ENCODE results near the gene KMT2C. TPM values are rescaled to one million over a fixed set of nuclear protein-coding genes. Genes with fewer than 3 reads are reported as not detected.
"Not testable (repeated sequence)": the region's sequence is repeated elsewhere in the genome, so short reads cannot be mapped to it uniquely, and the experiment has no call there.

Gene KMT2C
- total RNA-seq, 5 donors from 2014 or later (not counting 1 experiment from before 2014, with no cell fraction given): 90.8 to 134 (median 116) TPM

DNA sequence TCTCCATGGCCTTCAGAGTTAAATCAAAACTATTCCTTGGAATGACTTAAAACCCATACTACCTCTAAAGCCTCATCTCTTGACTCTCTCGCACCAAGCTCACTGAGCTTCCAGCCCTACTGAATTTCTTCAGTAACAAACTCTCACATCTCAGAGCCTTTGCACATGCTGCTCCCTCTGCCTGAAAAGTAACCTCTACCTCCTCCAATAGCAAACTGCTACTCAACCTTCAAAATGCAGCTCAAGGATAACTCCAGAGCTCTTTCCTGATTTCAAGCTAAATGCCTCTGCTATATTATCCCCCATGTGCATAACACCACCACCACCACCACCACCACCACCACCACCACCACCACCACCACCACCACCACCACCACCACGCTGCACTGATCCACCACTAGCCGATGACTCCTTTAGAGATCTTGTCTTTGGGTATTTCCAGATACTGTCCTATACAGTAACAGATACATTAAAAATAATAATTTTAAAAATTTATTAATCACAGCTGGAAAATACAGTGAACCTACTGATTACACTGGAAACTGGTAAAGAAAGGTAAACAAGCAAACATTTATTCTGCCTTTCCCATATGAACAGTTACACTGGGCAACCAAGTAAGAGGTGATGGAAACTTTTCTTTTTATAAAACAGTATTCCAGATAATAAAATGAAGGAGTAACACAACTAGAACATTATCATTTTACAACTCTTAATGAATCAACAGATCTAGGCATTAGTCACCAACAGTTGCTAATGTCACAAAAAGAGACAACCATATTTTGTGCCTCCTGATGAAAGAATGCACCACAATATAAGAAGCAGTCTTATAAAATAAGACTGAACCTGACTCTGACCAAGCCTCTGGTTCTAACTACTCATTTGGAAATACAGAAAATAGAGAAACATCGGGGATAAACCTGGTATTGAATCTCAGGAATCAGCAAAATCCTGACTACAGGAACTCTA is 51.3 kb downstream of the KMT2C start:
- ATAC-seq (replicated peaks in 1 of 4); H3K36me3 Mint-ChIP-seq; H3K4me1 ChIP-seq (ENCODE audit: control insufficient read depth in 1 of 2, extremely low read depth in 1 of 2, insufficient read depth in 2 of 2, low read length in 2 of 2); DNase-seq; H3K9me3 Mint-ChIP-seq; H3K27ac ChIP-seq (ENCODE audit: low read length); H3K27ac Mint-ChIP-seq; H3K4me3 ChIP-seq (ENCODE audit: control insufficient read depth in 1 of 2, extremely low read depth in 1 of 2, low read length in 1 of 2); CTCF ChIA-PET; H3K27me3 Mint-ChIP-seq; H3K9me3 ChIP-seq; H3K27me3 ChIP-seq (replicated peaks in 1 of 2; ENCODE audit: control insufficient read depth in 2 of 2, extremely low read depth in 1 of 2, insufficient read depth in 2 of 2, low read length in 1 of 2); H3K36me3 ChIP-seq (ENCODE audit: control insufficient read depth in 2 of 2, extremely low read depth in 1 of 2, insufficient read depth in 1 of 2, low read length in 1 of 2); H3K4me3 Mint-ChIP-seq: not testable (repeated sequence)
- 95% methylated on average over 1 of the region's 4 CpGs for WGBS (ENCODE audit: insufficient coverage)
- H3K4me1 Mint-ChIP-seq: peaks cover 29 to 33% (median 30%) of the 10 kb centered on the region in 3 donors
- POLR2A ChIA-PET: interaction anchor here in 1 of 2 donors (0.6 kb wide), 1 partner anchor 24 kb away, joined by 3 read pairs; no protein-coding TSS in a partner anchor

DNA sequence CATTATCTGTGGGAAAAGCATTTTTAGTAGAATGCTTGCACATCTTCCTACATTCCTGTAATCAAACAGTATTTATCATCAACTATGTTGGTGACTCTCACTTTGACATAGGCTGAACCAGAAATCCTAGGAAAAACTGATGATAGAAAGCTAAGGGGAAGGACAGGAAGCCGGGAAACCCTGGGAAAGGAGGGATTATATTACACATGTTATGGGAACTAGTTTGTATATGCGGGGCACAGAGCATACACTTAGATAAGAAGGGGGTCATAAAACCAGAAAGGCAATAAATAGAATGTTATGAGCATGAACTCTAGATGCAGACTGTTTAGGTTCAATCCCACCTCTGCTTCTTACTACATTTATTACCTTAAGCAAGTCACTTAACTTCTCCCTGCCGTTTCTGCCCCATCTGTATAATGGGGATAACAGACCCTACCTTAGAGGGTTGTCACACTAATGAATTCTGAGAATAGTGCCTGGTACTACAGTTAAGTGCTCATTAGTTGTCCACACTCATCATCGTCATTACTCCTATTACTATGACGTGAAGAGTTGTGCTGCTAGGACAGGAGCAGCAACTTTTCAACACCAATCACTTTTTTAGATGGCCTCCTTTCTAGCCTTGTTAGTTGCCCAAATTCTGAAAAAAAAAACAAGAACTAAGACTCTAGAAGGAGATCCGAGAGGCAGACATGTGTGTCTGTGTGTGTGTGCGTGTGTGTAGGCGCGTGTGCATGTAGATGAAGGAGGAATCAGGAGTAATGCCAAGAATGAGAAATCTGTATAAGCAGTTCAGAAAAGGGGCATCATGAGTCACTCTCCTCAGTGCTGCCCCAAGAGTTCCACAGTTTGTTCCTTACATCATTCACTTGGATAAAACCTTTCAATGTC is 52.2 kb downstream of the KMT2C start:
- H3K27me3 Mint-ChIP-seq: no peaks in the 10 kb centered on the region
- peak in 1 of 4 experiments; percentile 15 for ATAC-seq (replicated peaks in 1 of 4)
- ChIA-PET CTCF (no interaction called here), POLR2A (no interaction called here)
- DNase-seq: no peak
- WGBS (ENCODE audit: insufficient coverage): 94% methylated on average over 4 of the region's 9 CpGs
- no peak overlapping the region for H3K4me3 Mint-ChIP-seq
- H3K27me3 ChIP-seq (replicated peaks in 1 of 2; ENCODE audit: control insufficient read depth in 2 of 2, extremely low read depth in 1 of 2, insufficient read depth in 2 of 2, low read length in 1 of 2): no peaks in the 10 kb centered on the region
- no peak overlapping the region for H3K27ac ChIP-seq (ENCODE audit: low read length)
- H3K4me3 ChIP-seq (ENCODE audit: control insufficient read depth in 1 of 2, extremely low read depth in 1 of 2, low read length in 1 of 2): no peak overlapping the region
- H3K36me3 Mint-ChIP-seq: no peaks in the 10 kb centered on the region
- H3K9me3 ChIP-seq: no peaks in the 10 kb centered on the region
- H3K9me3 Mint-ChIP-seq: peaks cover 2 to 8% (median 4%) of the 10 kb centered on the region in 3 donors
- no peaks in the 10 kb centered on the region for H3K36me3 ChIP-seq (ENCODE audit: control insufficient read depth in 2 of 2, extremely low read depth in 1 of 2, insufficient read depth in 1 of 2, low read length in 1 of 2)
- H3K4me1 Mint-ChIP-seq: peaks cover 35 to 42% (median 38%) of the 10 kb centered on the region in 3 donors
- peaks cover 2% of the 10 kb centered on the region in 2 experiments for H3K4me1 ChIP-seq (ENCODE audit: control insufficient read depth in 1 of 2, extremely low read depth in 1 of 2, insufficient read depth in 2 of 2, low read length in 2 of 2)
- no peak overlapping the region for H3K27ac Mint-ChIP-seq

DNA sequence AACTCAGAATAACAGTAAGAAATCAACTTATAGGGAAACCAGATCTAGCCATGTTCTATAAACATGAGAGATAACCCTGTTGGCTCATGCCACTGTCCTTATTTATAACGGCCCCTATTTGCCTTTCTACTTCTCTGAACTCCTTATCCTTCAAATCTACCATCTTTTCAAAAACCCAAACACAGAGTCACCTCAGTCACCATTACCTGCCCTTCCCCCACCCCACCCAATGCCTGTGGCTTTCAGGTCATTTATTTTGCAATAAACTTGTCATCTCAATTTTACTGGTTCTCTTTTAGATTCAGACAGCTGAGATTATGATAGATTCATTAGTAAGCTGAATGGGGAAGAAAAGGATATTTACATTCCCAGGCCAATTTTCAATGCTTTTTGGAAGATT is 53.6 kb downstream of the KMT2C start:
- Mint-ChIP-seq H3K36me3 (no peaks in the 10 kb centered on the region), H3K27me3 (no peaks in the 10 kb centered on the region), H3K27ac (no peak overlapping the region), H3K4me1 (peaks cover 42 to 50% (median 45%) of the 10 kb centered on the region in 3 donors), H3K9me3 (peaks cover 0 to 6% (median 2%) of the 10 kb centered on the region in 3 donors), H3K4me3 (no peak overlapping the region)
- DNase-seq (no peak), ATAC-seq (replicated peaks in 1 of 4) (no peak)
- H3K9me3 ChIP-seq: no peaks in the 10 kb centered on the region
- no peak overlapping the region for H3K27ac ChIP-seq (ENCODE audit: low read length)
- 42% methylated on average over 1 of the region's 1 CpG for WGBS (ENCODE audit: insufficient coverage)
- no peaks in the 10 kb centered on the region for H3K27me3 ChIP-seq (replicated peaks in 1 of 2; ENCODE audit: control insufficient read depth in 2 of 2, extremely low read depth in 1 of 2, insufficient read depth in 2 of 2, low read length in 1 of 2)
- H3K4me1 ChIP-seq (ENCODE audit: control insufficient read depth in 1 of 2, extremely low read depth in 1 of 2, insufficient read depth in 2 of 2, low read length in 2 of 2): peaks cover 0 to 2% of the 10 kb centered on the region in 2 experiments
- no peaks in the 10 kb centered on the region for H3K36me3 ChIP-seq (ENCODE audit: control insufficient read depth in 2 of 2, extremely low read depth in 1 of 2, insufficient read depth in 1 of 2, low read length in 1 of 2)
- ChIA-PET POLR2A (no interaction called here), CTCF (interaction anchor here in 1 of 2 donors (0.6 kb wide), 1 partner anchor 335 kb away, joined by 3 read pairs; no protein-coding TSS in a partner anchor)
- H3K4me3 ChIP-seq (ENCODE audit: control insufficient read depth in 1 of 2, extremely low read depth in 1 of 2, low read length in 1 of 2): no peak overlapping the region

DNA sequence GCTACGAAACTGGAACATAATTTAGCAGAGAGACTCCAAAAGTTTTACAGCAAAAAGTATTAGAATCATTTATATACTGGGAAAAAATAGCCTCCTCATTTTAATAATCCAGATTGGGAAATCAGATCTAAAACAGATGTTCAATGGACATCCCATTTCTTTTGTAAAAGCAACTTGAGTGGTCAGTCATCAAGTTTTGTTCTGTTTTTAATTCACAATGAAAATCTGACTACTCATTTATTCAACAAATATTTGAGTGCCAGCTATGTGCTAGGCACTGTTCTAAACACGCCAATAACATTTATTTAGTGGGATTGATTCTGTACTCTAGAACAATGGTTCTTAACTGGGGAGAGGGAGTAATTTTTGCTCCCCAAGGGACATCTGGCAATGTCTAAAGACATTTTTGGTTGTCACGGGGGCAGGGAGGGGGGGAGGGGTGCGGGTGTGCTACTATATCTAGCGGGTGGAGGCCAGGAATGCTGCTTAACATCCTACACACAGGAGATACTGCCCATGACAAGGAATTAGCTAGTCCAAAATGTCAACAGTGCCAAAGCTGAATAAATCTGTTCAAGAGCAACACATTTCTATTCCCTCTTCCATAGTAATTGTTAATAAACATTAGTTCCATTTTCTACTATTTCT is 54.7 kb downstream of the KMT2C start:
- H3K27ac Mint-ChIP-seq; H3K36me3 ChIP-seq (ENCODE audit: control insufficient read depth in 2 of 2, extremely low read depth in 1 of 2, insufficient read depth in 1 of 2, low read length in 1 of 2); H3K9me3 Mint-ChIP-seq; H3K27me3 ChIP-seq (replicated peaks in 1 of 2; ENCODE audit: control insufficient read depth in 2 of 2, extremely low read depth in 1 of 2, insufficient read depth in 2 of 2, low read length in 1 of 2); H3K4me3 ChIP-seq (ENCODE audit: control insufficient read depth in 1 of 2, extremely low read depth in 1 of 2, low read length in 1 of 2); H3K4me1 ChIP-seq (ENCODE audit: control insufficient read depth in 1 of 2, extremely low read depth in 1 of 2, insufficient read depth in 2 of 2, low read length in 2 of 2); H3K4me3 Mint-ChIP-seq; H3K9me3 ChIP-seq; H3K36me3 Mint-ChIP-seq; H3K27me3 Mint-ChIP-seq; DNase-seq; CTCF ChIA-PET; ATAC-seq (replicated peaks in 1 of 4); H3K27ac ChIP-seq (ENCODE audit: low read length): not testable (repeated sequence)
- POLR2A ChIA-PET: interaction anchor here in 1 of 2 donors (0.6 kb wide), 1 partner anchor 45 kb away, joined by 4 read pairs; no protein-coding TSS in a partner anchor
- peaks cover 40 to 52% (median 46%) of the 10 kb centered on the region in 3 donors for H3K4me1 Mint-ChIP-seq
- WGBS (ENCODE audit: insufficient coverage): 100% methylated on average over 1 of the region's 5 CpGs

DNA sequence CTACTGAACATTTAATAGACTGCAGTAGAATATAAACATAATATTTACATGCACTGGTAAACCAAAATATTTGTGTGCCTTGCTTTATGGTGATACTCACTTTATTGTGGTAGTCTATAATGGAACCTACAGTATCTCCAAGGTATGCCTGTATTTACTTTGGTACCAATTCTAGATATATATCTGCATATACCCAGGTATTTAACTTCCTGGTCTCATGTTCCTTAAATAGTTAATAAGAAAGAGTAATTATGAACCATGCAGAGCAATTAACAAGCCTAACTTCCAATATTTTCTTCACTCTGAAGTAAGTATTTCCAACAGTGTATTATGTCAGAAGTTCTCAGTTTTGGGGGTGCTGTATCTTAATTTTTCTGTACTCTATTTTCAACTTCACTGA is 57.3 kb downstream of the KMT2C start:
- H3K4me1 Mint-ChIP-seq: peaks cover 41 to 61% (median 55%) of the 10 kb centered on the region in 3 donors
- H3K36me3 Mint-ChIP-seq; DNase-seq; H3K27ac ChIP-seq (ENCODE audit: low read length); H3K4me3 ChIP-seq (ENCODE audit: control insufficient read depth in 1 of 2, extremely low read depth in 1 of 2, low read length in 1 of 2); H3K36me3 ChIP-seq (ENCODE audit: control insufficient read depth in 2 of 2, extremely low read depth in 1 of 2, insufficient read depth in 1 of 2, low read length in 1 of 2); H3K27me3 ChIP-seq (replicated peaks in 1 of 2; ENCODE audit: control insufficient read depth in 2 of 2, extremely low read depth in 1 of 2, insufficient read depth in 2 of 2, low read length in 1 of 2); H3K4me3 Mint-ChIP-seq; H3K9me3 ChIP-seq; CTCF ChIA-PET; H3K9me3 Mint-ChIP-seq; H3K27me3 Mint-ChIP-seq; H3K27ac Mint-ChIP-seq; H3K4me1 ChIP-seq (ENCODE audit: control insufficient read depth in 1 of 2, extremely low read depth in 1 of 2, insufficient read depth in 2 of 2, low read length in 2 of 2); ATAC-seq (replicated peaks in 1 of 4): not testable (repeated sequence)
- POLR2A ChIA-PET: interaction anchor here in 1 of 2 donors (0.6 kb wide), 1 partner anchor 99 kb away, joined by 3 read pairs; no protein-coding TSS in a partner anchor

All from T-cell (primary cell).